ENCODE data around the gene ANXA10.
"Not testable (repeated sequence)": the region's sequence is repeated elsewhere in the genome, so short reads cannot be mapped to it uniquely, and the experiment has no call there.

ANXA10 gene

DNA sequence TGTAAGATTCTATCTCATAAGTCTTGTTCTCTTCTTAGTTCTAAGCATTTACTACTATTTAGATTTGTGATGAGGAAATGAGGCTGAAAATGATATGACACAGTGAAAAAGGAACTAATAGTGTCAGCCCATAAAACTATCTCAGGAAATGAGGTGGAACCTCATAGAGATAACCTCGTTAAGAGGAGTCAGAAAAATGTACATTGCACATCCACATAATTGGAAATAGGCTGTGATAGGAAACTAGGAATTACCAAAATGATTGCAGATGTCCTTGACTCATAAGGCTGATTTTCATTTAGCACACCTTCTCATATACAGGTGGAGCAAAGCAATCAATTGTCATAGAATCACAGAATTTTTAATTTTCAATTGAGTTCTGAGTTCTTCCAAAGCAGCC, 26.8 kb downstream of the ANXA10 start:
- no peak for DNase-seq

DNA sequence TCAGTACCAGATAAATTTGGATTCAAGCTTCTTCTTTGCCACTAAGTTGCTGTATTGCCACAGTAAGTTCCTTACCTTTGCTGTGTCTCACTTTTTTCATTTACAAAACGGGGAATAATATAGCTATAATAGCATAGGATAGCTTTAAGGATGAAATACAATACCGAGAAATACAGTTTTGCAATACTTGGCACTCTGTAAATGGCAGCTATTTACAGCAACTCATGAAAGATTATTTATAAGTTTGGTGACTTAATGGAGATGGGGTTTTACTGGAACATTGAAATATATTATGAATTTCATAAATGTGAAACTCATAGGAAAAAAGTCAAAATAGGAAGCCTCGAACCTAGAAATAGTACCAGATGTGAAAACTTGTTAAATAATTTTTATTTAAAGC, 27.6 kb downstream of the ANXA10 start:
- DNase-seq, result no peak

DNA sequence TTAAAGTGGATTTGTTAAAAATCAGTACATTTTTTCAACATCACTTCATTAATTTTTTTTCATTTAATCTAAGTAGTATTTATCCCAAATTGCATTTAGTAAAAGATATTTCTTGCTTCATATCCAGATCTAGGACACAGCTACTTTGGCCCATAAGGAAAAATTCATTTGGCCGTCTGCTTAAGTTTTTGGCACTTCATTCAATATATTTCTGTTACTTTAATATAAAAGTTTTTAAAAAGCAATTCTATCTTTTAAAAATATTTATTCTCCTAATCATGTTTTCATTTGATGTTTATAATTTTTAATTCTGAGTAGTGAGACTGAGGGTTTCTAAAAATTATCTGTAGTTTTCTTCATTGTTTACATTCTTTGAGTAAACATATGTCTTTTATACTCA, 28.5 kb downstream of the ANXA10 start:
- no peak for DNase-seq

DNA sequence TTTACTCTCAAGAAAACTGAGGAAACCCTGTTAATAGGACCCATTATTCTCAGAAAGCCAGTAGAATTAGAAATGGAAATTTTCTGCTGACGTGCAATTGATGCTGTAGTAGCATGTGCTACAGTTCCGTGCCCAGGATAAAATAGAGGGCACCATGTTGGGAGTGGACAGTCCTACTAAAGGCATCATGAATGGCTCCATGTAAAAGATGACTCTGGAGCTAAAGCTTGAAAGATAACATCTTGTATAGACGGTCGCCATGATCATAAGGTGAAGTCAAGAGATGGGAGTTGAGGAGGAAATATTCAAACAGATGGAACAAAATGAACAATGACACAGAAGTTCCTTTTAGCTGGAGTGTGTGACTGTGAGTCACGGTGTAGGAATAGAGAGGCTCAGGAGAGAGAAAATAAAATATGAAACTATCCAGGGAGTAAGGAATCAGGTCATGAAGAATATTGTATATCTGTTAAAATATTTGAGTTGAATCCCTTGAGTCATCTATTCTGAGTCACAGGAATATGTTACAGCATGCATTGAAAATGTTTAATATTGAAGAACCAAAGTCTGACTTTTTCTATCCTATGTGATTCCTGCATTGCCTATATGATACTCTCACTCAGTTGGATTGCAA, 31.8 kb downstream of the ANXA10 start:
- DNase-seq, result no peak

DNA sequence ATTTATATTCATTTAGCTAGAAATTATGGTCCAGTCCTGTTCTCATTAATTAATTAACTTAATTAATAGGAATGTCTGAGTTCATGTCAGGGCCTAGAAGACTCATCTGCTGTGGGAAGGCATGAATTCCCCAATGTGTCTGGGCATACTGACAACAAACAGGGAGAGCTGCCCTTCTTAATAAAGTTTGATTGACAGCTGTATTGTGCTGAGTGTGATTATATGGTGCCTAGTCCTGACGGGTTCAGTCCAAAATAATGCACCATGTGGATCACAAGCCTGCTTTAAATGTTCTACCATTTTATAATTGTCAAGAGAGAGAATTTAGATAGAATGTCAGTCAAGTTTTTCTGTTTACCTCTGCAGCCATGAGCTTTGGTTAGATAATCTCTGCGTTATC, 34.6 kb downstream of the ANXA10 start:
- DNase-seq, result no peak

DNA sequence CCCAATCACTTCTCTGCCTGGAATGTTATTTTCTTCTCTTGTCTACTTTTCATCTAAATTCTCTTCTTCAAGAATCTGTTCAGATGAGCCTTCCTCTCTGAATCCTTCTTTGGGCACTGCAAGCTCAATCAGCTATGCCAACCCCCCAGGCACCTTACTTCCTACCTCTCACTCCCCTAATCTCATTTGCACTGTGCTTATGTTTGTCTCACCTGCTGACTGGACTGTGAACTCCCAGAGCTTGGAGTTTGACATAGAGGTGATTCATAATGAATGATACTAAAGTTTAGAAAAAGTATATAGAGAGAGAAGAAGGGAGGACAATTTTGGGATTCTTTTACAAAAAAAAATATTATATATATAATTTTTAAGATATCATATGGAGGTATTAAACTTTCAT, 36.3 kb downstream of the ANXA10 start:
- no peak for DNase-seq

DNA sequence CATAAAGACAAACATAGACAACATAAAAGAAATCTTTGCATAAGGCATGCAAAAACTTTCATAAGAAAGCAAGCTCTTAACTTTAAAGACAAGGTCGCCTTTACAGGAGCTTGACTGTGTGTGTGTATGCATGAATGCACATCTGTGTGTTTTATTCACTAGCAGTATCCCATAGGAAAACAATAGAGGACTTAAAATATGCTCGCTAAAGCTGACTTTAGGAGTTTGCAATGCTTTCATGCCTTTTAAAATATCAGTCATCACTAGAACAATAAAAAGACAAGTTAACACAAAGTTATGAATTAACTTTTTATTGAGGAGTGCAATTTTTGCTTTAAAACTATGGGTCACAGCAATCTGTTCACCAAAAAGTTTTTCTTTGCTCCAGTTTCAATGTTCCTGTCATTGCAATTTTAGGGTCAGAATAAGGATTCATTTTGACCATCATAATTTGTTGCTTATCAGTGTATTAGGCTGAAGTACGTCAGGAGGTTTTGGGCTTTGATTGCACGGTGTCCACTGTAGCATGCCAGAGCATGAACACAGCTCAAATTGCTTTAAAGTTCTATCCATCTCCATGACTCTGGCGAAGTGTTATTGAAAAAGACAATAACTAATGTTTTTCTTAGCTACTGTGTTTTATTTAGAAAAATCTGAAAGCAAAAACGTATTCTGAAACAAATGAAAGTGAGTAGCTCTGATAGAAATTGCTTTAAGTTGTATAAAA, 36.9 kb downstream of the ANXA10 start:
- no peak for DNase-seq

DNA sequence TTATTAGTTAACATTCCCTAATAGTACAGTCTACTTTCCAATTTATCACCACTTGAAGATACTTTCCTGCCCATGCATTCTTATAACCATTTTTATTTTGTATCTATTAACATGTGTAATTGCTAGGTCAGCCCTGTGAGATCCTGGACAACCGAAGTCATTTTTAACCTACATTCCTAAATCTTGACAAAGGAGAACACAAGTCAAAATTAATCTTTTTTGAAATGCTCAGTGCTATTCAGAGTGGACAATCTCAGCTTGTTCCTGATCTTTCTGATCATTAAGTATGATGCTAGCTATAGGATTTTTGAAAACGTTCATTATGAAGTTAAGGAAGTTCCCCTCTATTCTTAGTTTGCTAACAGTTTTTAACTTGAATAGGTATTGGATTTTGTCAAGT, 37.5 kb downstream of the ANXA10 start:
- DNase-seq, result no peak

DNA sequence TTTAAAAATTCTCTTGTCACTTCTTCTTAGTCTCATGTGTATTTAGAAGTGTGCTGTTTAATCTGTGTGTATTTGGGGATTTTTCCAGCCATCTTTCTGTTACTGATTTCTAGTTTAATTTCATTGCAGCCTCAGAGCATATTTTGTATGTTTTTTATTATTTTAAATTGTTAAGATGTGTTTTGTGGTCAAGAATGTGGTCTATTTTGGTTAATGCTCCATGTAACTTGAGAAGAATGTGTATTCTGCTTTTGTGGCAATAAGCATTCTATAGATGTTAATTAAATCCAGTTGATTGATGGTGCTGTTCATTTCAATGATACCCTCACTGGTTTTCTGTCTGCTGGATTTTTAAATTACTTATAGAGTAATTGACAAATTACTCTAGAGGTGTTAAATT, 38.9 kb downstream of the ANXA10 start:
- DNase-seq, result no peak

DNA sequence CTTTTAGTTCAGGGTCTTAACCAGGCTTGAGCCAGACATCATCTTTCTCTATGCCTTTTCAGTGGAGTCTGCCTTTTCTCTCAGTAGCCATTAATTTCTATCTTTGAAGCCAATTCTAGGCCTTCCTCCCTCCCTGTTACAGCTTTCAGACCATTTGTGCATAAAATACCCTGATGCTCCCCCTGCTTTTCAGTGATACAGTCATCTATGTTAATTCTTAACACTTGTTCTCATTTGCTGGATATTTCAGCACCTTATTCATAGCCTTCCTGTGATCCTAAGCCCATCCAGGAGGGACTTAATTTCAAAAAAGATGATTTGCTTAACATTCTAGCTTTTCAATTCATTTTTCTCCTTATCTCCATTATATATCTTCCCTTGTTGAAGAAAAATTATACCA, 42.3 kb downstream of the ANXA10 start:
- DNase-seq, result no peak

DNA sequence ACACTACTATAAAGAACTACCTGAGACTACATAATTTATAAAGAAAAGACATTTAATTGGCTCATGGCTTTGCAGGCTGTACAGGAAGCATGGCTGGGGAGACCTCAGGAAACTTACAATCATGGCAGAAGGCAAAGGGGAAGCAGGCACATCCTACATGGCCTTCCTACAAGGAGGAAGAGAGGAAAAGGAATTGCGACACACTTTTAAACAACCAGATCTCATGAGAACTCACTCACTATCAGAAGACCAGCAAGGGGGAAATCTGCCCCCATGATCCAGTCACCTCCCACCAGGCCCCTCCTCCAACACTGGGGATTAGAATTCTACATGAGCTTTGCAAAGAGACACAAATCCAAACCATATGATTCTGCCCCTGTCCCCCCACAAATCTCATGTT, 43.5 kb downstream of the ANXA10 start:
- not testable (repeated sequence) for DNase-seq

DNA sequence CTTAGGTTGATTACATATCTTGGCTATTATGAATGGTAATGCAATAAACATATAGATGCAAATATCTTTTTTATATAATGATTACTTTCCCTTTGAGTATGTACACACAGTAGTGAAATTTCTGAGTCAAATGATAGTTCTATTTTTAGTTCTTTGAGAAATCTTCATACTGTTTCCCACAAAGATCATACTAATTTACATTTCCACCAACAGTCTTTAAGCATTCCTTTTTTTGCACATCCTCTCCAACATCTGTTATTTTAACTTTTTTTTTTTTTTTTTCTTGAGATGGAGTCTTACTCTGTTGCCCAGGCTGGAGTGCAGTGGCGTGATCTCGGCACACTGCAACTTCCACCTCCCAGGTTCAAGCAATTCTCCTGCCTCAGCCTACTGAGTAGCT, 45.4 kb downstream of the ANXA10 start:
- not testable (repeated sequence) for DNase-seq

DNA sequence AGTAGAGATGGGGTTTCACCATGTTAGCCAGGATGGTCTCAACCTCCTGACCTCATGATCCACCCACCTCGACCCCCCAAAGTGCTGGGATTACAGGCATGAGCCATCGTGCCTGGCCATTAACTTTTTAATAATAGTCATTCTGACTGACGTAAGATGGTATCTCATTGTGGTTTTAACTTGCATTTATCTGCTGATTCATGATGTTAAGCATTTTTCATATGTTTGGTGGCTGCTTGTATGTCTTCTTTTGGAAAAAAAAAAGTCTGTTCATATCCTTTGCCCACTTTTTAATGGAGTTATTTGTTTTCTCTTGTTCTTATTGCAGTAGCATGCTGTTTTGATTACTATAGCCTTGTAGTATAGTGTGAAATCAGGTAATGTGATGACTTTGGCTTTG, 45.8 kb downstream of the ANXA10 start:
- no peak for DNase-seq

DNA sequence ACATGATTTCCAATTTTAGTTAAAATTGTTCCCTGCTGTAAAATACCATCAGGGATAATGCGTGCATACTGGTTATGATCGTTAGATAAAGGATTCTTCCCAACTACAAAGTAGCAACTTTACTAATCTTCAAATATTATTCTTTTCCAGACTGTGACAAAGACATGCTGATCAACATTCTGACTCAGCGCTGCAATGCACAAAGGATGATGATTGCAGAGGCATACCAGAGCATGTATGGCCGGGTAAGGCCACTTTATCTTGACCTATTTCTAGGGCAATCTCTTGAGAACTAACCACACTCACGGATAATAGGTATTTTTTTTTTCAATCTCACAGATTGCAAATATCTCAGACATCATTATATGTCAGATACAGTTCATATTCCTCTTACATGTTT, 47.0 kb downstream of the ANXA10 start:
- DNase-seq, result no peak

DNA sequence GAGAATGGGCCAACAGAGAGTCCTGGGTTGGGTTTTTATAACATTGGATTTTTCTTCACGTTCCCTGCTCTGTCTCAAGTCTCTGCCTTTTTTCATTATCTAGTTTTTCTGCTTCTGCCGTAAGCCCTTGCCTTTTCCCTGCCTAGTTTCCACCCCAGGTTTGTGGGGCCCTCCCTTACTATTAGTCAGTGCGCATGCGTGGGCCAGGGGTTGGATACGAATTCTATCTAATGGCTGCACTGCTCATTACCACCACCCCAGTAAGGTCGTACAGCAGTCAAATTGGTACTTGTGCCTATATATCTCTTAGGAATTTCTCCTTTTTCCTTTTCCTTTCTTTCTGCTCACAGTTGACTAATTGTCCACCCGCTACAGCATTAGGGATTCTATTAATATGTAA, 49.4 kb downstream of the ANXA10 start:
- no peak for DNase-seq

DNA sequence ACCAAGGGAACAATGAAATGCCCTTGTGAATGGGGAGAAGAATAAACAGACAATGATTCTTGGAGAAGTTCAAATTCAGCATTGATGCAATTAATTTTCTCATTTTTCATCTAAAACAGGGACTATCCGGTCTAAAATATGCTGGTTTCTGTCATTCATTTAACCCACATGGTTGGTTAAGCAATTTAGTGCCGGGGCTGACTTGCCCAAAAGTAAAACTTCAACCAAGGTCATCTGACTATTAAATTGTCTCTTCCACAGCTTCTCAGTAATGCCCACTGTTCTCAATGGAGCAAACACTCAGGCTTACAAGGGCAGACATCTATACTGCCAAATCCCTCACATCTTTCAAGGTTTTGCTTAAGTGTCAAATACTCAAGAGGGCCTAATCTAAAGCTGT, 51.3 kb downstream of the ANXA10 start:
- DNase-seq, result no peak

DNA sequence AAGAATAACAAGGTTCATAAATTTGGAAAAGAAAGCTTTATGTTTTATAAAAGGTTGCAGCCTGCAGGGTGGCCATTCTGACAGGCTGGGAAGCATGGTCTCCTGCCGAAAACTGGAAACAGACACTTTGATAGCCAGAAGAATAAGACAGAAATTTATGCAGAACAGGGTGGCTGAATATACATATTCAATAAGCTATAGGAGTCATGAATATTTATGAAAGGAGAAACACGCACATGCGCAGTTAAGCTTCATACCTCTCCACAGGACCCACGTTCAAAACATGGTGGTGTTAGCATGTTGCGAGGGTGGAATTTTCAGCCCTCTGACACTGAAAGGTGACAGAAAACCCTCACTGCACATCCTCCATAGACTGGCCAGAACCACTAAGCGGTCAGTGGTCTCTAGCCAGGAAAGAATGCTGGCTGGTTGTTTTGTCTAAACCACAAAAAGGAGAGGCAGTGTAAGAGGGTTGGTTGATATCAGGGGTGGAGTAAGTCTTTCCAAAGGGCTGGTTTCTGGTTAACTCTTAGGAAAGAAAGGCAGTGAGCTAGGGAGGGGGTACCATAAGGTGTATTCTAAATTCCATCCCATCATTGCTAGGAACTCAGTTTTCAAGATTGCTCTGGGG, 58.2 kb downstream of the ANXA10 start:
- no peak for DNase-seq

DNA sequence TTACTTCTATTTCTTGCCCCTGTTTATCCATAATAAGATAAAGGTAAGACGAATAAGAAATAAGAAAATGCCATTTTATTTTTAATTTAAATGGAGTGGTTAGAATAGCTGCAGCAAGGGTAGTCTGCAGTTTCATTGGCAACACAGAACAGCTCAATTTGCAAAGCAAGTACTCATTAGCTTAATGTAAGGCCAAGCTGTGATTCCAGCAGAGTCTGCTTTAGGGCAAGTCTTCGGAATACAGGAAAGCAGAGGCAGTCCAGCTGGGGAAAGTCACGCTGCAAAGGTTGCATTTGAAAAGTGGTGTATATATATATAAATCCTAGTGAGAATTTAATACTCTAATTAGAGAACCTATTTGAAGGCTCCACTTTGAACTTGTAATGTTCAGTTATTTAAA, 59.0 kb downstream of the ANXA10 start:
- no peak for DNase-seq

DNA sequence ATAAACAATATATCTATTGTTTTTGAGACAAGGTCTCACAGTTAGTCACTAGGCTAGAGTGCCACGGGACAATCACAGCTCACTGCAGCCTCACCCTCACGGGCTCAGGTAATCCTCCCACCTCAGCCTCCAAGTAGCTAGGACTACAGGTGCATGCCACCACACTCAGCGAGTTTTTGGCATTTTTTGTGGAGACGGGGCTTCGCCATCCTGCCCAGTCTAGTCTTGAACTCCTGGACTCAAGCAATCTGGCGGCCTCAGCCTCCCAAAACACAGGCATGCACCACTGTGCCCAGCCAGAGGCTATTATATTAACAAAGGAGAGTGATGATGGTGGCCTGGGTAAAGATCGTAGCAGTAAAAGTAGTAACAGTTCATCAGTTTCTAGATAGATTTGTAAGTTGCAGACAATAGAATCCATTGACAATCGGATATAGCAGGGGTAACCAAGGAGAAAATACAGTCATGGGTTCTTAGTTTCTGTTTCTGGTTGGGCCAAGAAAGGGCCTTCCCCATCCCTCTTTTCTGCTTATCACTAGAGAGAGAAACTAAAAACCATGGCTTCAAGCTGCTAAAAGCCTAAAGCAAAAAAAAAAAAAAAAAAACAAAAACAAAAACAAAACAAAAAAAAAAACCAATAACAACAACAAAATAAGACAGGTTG, 60.6 kb downstream of the ANXA10 start:
- DNase-seq, result no peak

DNA sequence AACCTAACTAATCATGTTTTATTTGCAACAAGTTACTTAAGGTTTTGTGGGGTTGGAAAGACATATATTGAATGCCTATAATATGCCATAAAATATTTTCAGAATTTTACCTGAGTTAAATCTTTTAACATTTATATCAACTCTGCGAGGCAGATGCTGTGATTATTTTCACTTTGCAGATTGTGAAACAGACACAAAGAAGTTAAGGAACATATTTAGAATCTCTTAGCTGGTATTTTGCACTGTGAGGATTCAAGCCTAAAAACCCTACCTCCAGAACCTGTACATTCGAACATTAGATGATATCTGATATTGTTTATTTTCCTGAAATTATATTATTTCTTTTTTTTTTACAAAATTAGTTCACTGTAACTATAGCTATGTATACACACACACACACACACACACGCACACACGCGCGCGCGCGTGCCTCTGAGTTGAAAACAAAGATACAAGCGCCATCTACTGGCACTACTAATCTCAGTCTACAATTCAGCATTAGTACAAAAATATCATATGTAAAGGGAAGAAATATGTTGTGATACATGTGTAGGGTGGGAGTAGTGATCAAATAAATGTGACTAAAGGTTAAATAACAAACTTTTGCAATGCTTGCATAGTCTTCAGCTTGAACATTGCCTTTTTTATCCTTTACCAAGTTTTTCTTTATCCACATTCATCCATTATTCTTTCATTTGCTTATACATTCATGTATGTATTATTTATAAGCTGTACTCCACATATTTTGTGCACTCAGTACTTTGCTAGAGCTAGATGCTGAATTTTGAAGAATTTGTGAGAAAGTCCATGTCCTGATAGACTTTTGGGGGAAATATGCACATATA, 61.5 kb downstream of the ANXA10 start:
- DNase-seq, result peak; percentile 45

DNA sequence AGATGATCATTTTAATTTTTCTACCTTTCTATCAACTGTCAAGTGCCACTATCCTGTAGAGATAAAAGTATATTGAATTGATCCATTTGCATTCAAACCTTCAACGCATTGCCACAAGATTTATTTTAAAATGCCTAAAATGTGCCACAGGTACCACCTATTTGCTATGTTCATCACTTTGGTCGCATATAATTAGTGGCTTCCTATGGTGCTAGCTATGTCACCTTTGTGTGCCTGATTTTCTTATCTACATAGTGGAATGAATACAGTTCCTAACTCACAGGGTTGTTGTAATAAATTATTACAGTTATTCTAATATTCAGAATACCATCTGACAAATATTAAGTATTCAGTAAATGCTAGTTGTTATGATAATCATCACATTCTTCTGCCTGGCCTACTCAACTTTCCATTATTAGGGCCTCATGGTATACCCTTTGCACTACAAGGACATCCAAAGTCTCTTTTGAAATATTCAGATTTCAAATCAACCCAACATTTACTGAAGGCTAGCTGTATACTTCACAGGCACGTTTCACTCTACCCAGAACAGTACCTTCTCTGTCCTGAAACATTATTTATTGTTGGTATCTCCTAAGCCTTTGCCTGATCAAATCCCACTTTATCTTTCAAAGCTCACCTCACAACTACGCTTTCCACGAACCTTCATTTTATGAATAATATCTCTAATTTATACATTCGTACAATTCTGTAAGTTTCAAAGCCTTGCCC, 62.4 kb downstream of the ANXA10 start:
- DNase-seq, result no peak

DNA sequence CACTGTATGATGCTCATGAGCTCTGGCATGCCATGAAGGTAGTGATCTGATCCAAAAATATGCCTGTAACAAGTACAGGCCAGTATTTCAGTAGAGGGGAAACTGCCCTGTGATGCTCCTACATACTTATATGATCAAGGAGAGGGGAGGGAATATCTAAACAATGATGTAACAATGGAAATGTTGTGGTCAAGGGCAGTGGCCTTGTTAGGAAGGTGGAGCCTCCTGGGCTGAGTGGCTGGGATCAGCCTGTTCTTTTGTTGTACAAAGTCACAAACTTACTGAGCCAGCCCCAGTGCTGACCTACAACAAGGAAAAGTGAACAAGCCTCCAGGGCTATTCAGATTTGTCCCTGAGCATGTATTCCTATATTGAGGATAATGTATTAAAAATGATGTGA, 70.3 kb downstream of the ANXA10 start:
- no peak for DNase-seq

Data from right kidney (tissue), 1 donor.